HG02571 (cell line): ENCODE results near the gene SIL1.
"Not testable (repeated sequence)": the region's sequence is repeated elsewhere in the genome, so short reads cannot be mapped to it uniquely, and the experiment has no call there.

Experiments
- ATAC-seq: cut with Tn5 transposase; IDR thresholded peaks from one replicate; pipeline ENCODE4 v1.9.1; 2021; ENCODE audit warnings: mild to moderate bottlenecking, moderate library complexity; ENCODE audit not compliant: unreplicated experiment

SIL1 gene

DNA sequence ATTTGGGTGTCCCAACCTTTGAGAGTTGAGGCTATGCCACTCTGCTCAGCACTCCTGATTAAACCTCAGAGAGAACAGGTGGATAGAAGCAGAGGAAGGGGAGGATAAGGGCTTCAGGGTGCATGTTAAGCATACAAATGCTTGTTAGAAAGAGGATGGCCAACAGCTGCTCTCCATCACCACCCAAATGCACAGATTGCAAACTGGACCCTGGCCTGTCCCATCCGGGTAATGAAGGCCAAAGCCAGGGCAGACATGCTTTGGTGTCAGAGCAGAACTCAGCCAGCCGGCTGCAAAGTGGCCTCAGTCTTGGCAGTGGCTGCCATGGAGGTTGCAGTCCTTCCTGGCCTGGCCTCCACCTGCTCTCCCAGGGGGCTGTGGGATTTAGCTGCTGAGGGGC, 84.3 kb downstream of the SIL1 start:
- no peak for ATAC-seq

DNA sequence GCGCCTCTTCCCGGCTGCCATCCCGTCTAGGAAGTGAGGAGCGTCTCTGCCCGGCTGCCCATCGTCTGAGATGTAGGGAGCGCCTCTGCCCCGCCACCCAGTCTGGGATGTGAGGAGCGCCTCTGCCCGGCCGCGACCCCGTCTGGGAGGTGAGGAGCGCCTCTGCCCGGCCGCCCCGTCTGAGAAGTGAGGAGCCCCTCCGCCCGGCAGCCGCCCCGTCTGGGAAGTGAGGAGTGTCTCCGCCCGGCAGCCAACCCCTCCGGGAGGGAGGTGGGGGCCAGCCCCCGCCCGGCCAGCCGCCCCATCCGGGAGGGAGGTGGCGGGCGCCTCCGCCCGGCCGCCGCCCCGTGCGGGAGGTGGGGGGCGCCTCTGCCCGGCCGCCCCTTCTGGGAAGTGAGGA, 85.8 kb downstream of the SIL1 start:
- ATAC-seq: not testable (repeated sequence)

DNA sequence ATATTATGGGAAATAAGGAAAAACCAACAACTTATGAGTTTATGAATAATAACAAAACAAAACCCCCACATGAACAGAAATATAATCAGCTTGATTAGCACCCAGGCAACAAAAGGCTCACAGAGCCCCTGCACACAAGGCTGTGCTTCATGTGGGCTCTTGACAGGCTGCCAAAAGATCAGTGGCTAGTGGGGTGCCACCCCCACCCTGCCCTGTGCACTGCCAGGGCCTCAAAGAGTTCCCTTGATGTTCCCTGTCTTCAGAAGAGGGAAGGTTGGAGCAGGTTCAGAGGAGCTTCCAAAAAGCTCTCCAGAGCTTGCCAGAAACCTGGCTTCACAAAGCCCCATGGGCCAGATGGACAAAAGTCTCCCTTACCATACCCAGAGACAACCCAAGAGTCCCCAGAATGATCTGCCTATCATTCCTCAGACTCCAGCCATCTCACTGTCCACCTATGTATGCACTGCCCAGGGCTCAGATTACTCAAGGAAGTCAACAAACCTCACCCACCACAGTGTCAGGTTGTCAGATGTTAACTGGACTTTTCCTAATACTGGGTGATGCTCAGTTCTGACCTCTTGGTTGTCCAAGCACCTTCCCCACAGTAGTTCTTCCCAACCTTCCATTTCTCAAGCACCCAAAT, 87.5 kb downstream of the SIL1 start:
- no peak for ATAC-seq

DNA sequence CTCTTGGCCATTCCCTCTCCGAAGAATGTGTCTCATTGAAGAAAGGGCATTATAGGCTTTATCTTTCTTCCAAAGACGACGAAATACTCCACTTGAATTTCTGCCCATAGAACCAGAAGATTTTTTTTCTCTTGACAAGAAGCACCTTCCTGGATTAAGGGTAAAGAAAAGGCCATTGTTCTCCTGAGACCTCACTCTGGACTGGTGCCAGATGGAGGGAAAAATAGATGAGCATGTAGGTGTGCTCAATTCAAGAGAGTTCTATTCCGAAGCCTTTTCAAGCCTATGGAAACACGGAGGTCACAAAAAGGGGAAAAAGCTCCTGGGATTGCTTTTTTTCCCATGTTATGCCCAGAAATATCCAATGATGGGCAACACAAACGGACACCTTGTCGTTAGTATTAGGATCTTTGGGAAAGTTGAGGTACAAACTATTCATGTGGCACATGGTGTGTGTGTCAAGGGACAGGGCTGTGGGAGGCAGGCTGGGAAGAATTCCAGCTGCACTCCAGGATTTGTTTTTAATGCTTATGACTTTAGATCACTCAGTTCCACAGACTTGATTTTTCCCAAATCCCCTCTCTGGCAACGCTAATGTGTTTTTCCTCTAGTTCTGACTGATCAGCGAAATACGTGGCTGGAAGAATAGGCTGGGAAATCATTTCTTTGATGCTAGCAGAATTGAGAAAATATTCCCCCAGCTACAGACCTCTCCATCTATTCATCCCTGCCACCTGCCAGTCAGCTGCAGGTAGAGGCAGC, 89.9 kb downstream of the SIL1 start:
- no peak for ATAC-seq

DNA sequence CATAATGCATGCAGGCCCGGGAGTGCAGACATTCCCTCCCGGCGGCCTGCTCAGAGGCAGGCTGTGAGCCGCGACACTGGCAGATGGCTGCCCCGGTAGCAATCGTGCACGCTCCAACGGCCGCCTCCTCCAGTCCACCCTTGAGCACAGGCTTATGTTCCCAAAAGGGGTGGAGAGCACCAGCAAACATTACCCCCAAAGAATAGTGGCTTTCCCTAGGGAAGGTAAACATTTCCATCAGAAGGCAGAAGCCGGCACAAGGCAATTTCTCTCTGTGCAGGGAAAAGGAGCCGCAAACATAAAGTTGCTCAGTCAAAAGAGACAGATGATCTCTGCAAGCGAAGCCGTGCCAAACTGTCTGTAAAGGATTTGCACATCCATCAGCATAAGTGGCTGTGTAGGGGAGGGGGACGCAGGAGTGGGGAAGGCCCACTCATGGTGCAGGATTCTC, 92.5 kb downstream of the SIL1 start:
- no peak for ATAC-seq

DNA sequence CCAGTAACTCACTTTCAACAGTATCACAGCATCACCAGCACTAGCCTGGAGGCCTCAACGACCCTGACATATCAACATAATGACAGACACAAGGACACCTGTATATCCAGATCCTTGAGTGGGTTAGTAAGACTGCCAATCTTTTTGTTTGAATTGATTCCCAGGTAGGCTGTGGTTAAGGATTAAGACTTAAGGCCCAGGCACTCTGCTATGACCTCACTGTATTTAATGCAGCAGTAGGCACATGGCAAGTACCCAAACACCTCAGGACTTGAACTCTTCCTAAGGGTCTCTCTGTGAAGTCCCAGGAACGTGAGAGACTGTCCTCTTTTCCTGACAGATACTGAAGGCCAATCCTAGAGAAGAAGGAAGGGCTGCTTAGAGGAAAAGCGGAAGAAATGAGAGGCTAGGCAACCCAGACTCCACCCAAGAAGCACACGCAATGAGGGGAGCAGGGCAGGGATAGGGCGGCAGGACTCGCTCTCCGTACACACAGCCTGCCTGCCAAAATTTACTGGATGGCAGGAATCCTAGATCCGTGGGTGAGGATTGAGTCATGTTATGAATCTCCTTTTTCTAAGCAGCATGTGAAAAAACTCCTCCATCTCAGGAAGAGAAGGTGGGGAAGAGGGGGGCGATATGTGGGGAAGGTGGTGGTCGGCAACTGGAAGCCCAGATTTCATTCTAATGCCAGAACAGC, 93.4 kb downstream of the SIL1 start:
- ATAC-seq: no peak

DNA sequence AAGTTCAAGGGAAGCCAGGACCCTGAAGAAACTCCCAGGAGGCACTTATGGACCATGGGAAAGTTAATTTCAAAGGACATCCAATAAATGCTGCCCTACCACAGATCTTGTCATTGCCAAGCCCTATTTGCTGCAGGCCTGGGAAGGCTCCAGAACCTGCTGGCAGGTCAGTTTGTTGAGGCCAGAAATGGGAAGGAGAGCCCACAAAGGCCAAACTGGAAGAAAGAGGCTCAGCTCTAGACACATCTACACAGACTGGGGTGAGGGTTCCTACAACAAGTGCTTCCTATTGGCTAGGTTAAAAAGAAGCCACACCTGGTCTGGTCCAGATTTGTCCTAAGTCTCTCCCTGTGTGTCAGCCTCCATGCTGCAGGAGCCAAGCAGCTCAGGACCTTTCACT, 94.4 kb downstream of the SIL1 start:
- no peak for ATAC-seq

DNA sequence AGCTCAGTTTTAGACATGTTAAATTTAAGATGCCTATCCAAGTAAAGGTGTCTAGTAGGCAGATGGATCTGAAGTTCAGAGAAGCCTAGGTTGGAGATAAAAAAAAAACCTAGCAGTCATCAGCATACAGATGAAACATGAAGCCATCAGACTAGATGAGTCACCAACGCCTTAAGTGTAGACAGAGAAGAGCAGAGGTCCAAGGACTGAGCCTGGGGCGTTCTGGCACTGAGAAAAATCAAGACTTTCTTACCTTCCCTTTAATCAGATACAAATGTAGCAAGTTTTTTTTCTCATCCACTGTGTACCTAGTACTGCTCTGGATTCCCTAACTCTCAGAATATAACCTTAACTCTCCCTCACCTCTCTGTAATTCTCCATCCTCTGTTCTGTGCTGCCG, 97.3 kb downstream of the SIL1 start:
- no peak for ATAC-seq

DNA sequence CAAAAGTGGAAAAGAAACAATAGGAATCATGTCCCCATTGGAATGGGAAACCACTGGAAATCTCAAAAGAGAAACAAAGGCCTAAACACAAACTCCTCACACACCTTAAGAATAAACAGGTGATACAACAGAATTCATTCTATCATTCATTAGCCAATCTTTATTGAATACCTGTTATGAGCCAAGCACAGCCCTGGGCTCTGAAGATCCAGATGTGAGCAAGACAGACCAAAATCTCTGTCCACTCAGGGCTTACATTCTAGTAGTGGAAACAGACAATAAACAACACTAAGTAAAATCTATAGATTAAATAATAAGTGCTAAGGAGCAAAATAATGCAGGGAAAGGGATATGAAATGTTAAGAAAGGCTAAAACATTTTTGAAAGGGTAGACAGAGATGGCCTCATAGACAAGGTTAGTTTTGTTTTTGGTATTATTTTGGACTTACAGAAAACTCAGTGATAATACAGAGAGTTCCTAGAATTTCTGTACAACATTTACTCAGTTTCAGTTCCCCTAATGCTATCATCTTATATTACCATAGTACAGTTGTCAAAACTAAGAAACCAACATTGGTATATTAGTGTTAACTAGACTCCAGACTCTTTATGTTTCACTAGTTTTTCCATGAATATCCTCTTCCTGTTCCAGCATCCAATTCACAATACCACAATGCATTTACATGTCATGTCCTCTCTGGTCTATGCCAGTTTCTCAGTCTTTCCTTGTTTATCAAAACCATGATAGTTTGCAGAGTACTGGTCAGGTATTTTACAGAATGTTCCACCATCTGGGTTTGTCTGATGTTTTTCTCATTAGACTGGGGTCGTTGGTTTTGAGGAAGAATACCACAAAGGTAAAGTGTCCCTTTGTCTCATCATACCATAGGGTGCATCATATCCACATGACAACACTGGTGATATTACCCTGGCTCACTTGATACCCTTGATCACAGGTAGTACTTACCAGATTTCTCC, 103.7 kb downstream of the SIL1 start:
- peak; percentile 88 for ATAC-seq

DNA sequence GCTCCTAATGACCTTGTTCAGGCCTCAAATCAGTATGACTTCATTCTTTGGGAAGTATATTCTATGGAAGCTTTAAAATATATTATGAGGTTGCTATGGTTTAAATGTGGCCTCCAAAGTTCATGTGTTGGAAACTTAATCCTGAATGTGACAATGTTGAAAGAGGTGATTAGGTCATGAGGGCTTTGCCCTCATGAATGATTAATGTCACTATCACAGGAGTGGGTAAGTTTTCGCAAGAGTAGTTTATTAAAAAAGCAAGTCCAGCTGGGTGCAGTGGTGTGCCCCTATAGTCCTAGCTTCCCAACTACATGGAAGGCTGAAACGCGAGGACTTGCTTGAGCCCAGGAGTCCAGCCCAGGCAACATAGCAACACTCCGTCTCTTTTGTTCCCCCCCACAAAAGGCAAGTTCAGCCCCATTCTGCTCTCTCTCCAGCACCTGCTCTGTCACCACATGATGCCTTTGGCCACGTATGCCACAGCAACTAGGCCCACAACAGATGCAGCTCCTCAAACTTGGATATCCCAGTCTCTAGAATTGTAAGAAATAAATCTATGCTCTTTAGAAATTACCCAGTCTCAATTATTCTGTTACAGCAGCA, 105.3 kb downstream of the SIL1 start:
- no peak for ATAC-seq

DNA sequence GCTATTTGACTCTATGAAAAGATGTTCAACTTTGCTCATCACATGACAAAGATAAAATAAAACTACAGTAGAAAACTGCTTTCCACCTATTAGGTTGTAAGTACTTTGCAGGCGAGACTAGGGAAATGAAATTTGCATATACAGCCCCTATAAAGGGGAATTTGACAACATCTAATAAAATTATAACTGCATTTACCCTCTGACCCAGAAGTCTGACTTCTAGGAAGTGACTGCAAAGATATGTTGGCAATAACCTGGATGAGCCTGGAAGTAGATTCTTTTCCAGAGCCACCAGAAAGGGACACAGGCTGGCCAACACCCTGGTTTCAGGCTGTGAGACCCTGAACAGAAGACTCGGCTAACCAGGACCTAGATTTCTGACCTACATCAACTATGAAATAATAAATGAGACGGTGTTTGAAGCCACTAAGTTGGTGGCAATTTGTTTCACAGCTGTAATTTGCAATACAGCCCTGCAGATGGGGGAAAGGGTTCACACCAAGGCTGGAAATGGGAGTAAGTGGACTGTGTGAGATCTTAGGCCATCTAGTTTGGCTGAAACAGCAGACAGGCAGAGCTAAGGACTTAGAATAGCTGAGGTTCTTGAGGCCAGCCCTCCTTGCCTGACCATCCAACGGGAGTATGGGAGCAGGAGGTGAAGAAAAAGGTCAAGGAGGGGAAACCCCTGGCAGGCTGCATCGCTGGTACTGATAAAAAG, 106.6 kb downstream of the SIL1 start:
- no peak for ATAC-seq

DNA sequence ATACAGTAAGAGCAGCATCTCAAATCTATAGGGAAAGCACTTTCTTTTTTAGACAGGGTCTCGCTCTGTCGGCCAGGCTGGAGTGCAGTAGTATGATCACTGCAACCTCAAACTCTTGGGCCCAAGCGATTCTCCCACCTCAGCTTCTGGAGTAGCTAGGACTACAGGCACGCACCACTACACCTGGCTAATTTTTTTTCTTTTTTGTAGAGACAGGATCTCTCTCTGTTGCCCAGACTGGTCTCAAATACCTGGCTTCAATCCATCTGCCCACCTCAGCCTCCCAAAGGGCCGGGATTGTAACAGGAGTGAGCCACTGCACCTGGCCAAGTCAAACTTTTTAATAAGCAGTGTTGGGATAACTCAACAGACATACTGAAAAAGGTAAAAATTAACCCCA, 107.6 kb downstream of the SIL1 start:
- no peak for ATAC-seq

DNA sequence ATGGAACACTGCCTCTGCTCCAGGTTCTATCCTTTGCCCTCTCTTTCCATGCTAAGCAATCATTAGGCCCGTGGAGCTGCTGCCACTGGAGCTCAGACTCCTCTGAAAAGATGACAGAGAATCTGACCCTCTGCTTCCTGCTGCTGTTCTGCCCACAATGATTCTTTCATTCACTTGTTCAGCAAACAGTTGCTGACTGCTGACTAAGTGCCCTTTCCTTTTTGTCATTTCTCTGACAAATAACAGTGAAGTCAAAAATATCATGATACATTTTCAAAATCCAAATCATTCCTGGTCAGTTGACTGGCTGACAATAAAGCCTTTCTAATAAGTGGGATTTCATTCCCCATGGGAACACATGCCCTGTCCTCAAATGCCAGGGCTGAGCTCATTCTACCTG, 110.1 kb downstream of the SIL1 start:
- ATAC-seq: no peak

DNA sequence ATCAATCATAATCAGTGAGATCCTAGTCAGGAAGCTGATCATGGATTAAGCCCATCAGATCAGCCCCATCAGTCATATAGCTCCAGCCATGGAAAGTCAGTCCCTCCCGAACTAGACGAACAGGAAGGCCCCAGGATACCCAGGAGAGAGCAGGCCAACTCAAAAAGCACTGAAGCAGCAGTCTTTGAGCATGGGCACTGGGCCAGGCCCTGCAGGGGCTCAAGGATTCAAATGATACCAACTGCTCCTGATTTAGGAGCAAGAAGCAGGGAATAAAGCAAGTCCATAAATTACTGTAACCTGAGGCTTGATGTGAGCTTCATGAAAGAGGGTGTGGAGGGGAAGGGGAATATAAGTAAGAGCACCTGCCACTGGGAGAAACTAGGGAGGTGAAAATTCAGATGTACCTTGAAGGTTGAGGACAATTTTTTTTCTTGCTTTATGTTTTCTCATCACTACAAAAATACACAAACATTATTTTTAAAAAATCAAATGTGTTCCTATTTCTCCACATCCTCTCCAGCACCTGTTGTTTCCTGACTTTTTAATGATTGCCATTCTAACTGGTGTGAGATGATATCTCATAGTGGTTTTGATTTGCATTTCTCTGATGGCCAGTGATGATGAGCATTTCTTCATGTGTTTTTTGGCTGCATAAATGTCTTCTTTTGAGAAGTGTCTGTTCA, 115.2 kb downstream of the SIL1 start:
- no peak for ATAC-seq

DNA sequence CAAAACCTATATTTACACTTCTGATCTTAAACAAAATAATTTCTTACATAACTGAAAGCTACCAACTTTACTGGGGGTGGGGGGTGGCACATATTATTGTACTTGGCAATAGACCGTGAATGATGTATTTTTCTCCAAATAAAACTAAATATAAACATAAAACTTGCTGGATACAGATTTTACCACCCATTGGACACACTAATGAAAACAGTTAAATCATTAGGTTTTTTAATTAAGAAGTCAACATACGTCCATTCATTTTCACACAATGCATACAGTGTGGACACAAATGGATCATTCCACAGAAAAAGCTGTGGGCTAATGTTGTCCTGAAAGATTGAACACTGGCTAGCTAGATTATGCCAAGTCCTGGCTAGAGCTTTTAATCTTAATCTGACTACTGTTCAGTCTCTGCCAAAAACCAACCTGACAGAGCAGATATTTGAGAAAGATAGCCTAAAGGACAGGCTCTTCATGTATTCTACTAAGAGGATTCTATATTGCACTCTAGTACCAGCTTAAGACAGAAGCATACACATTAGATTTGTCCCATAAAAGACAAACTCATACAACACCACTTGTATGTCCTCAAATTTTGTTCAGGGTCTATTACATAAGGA, 118.1 kb downstream of the SIL1 start:
- no peak for ATAC-seq

DNA sequence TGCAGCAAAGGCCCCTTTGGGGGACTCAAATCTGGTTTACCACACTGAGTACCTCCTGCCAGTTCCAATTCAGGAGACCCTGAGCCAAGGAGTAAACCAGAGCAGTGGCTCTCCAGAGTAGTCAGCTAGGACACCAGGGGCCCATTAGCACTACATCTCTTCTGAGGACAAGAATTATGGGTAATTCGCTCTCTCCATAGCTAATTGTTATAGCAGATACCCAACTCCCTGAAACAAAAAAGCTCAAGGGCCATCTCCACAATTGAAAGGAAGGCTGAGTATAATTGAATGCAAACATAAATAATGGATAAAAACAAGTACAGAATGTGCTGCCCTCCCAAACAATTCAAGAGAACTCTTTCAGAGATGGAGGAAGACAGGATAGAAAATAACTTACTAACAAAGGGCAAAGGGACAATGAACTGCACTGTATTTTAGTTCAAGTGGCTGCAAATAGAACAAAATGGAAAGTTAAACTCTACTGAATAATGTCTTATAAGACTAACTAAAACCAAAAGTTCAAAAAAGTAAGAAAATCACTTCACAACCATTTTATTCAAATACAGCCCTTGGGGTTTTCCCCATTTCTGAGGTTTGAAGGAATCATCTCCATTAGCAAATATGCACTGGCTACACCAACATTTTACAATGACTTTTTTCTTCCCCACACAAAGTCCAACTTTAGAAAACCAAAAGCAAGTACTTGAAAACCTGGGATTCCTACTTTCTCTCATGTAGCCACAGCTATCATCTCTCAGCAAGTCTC, 118.8 kb downstream of the SIL1 start:
- no peak for ATAC-seq

DNA sequence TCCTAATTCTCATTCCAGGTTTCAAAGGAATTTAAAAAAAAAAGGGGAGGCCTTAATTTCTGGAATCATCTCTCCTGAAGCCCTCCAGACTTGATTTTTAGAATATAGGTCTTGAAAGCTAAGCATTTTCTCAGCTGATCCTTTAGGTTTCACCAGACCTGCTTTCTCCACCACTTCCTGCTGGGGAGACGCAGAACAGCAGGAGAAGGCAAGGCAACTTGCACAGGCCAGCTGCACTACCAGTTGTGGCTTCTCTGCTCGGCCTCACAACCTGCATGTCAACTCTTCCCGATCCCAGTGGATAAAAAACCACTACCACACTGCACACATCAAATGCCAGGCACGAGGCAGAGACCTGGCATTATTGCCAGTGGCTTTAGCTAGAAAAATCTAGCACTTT, 119.8 kb downstream of the SIL1 start:
- no peak for ATAC-seq

DNA sequence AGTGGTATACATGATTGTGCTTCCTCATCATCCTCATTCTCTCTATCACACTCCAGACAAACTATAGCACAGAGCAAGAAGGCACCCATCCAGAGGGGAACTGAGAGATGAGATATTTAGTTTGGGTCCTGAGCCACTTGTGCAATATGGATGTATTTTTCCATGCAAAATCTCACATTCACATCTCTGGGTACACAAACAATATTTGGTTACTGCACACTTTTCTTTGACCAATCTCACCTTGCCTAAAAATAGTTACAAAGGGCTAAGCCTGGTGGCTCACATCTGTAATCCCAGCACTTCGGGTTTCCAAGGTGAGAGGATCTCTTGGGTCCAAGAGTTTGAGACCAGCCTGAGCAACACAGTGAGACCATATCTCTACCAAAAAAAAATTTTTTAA, 120.3 kb downstream of the SIL1 start:
- ATAC-seq: no peak
